PC-3 (cell line): ENCODE data around the gene GCDH.

Source experiments
- EZH2 ChIP-seq: fragments of 300-600 bp; sonication (generic); IDR thresholded peaks from one replicate; pipeline ENCODE4 v1.6.1; 2017; ENCODE audit warnings: antibody characterized with exemption, mild to moderate bottlenecking, low read length; ENCODE audit not compliant: unreplicated experiment
- EZH2phosphoT487 ChIP-seq: fragments of 300-600 bp; sonication (generic); IDR thresholded peaks from 2 replicates; pipeline ENCODE4 v1.6.1; 2018; ENCODE audit warnings: mild to moderate bottlenecking, antibody characterized with exemption, low read length, borderline replicate concordance
- TF ChIP-seq, protein P1 (sequence below): fragments of 300-600 bp; sonication (generic); conservative IDR thresholded peaks from 2 replicates; pipeline ENCODE4 v1.5.1; 2017; ENCODE audit warnings: antibody characterized with exemption, low read depth, mild to moderate bottlenecking, low read length

DNA sequence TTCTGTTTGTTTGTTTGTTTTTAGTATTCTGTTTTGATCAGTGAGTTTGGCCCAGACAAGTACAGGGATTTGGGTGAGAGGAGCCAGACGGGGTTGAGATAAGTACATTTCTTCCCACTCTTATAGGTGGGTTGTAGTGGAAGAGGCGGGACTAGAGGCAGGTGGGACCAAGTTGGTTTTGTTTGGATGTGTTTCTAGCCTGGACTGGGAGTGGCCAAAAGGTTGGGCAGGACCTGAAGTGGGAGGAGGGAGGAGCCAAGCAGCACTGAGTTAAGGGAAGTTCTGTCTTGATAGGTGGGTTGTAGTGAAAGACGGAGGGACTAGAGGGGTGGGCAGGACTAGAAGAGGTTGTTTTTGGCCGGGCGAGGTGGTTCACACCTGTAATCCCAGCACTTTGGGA, 18.7 kb upstream of the GCDH start:
- TF ChIP-seq, protein P1, sequence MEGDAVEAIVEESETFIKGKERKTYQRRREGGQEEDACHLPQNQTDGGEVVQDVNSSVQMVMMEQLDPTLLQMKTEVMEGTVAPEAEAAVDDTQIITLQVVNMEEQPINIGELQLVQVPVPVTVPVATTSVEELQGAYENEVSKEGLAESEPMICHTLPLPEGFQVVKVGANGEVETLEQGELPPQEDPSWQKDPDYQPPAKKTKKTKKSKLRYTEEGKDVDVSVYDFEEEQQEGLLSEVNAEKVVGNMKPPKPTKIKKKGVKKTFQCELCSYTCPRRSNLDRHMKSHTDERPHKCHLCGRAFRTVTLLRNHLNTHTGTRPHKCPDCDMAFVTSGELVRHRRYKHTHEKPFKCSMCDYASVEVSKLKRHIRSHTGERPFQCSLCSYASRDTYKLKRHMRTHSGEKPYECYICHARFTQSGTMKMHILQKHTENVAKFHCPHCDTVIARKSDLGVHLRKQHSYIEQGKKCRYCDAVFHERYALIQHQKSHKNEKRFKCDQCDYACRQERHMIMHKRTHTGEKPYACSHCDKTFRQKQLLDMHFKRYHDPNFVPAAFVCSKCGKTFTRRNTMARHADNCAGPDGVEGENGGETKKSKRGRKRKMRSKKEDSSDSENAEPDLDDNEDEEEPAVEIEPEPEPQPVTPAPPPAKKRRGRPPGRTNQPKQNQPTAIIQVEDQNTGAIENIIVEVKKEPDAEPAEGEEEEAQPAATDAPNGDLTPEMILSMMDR: no peak
- TF ChIP-seq EZH2 (no peak), EZH2phosphoT487 (no peak)
